Measurements from ENCODE around the gene UTP25.
"Not testable (repeated sequence)": the region's sequence is repeated elsewhere in the genome, so short reads cannot be mapped to it uniquely, and the experiment has no call there.

Gene UTP25

GRCh38 chr1:209889077-209889418 is 61.3 kb downstream of the UTP25 start:
- intact Hi-C loops (cut with DNase I), result no loop called here
- no peak for DNase-seq

GRCh38 chr1:209890641-209891330 is 63.0 kb downstream of the UTP25 start:
- DNase-seq, result no peak
- intact Hi-C loops (cut with DNase I), result no loop called here

- intact Hi-C loops (cut with DNase I), result no loop called here
Measured at GRCh38 chr1:209893751-209894150, 66.0 kb downstream of the UTP25 start.

GRCh38 chr1:209895709-209896108 is 67.9 kb downstream of the UTP25 start:
- DNase-seq, result no peak
- intact Hi-C loops (cut with DNase I), result no loop called here

More at GRCh38 chr1:209893751-209894150, 66.0 kb downstream of the UTP25 start:
- no peak for DNase-seq

GRCh38 chr1:209896346-209896745 is 68.6 kb downstream of the UTP25 start:
- intact Hi-C loops (cut with DNase I), result no loop called here

GRCh38 chr1:209898271-209898670 is 70.5 kb downstream of the UTP25 start:
- intact Hi-C loops (cut with DNase I); DNase-seq: not testable (repeated sequence)

More at GRCh38 chr1:209896346-209896745, 68.6 kb downstream of the UTP25 start:
- no peak for DNase-seq

- peak in 2 of 10 donors; percentile 44 to 77 for DNase-seq
- intact Hi-C loops (cut with DNase I), result not testable (repeated sequence)
Measured at GRCh38 chr1:209898851-209899250, 71.1 kb downstream of the UTP25 start.

GRCh38 chr1:209899948-209900347 is 72.2 kb downstream of the UTP25 start:
- intact Hi-C loops (cut with DNase I), result no loop called here
- no peak for DNase-seq

GRCh38 chr1:209900734-209901133 is 73.0 kb downstream of the UTP25 start:
- no peak for DNase-seq
- intact Hi-C loops (cut with DNase I), result no loop called here

- DNase-seq, result no peak
- intact Hi-C loops (cut with DNase I), result no loop called here
Measured at GRCh38 chr1:209901211-209901610, 73.4 kb downstream of the UTP25 start.

- DNase-seq; intact Hi-C loops (cut with DNase I): not testable (repeated sequence)
Measured at GRCh38 chr1:209904774-209905173, 77.0 kb downstream of the UTP25 start.
